Measurements from ENCODE around the gene ZNF345.

Gene ZNF345

GRCh38 chr19:36916991-36917390 lies 66.3 kb downstream of the ZNF345 start:
- no peak for DNase-seq (ENCODE audit: low read depth, low spot score)

GRCh38 chr19:36918090-36918489 lies 67.4 kb downstream of the ZNF345 start:
- DNase-seq (ENCODE audit: low read depth, low spot score): no peak
